HepG2 (cell line): ENCODE results near the gene KHDC1. TPM values are rescaled to one million over a fixed set of nuclear protein-coding genes. Genes with fewer than 3 reads are reported as not detected.

ENCODE experiments used
- ATAC-seq: fragments of 200-7000 bp; cut with Tn5 transposase; 3 replicates; pipeline ENCODE4 v1.9.1; 2020; ENCODE audit warnings: mild to moderate bottlenecking, moderate library complexity
- BruUV-seq: library from RNA; stranded (reverse); fragments of 400-500 nt; replicated peaks from 2 replicates; lab custom pipeline; 2021; lab: Mats Ljungman, UMichigan
- CTCF ChIA-PET: fragments of 300-600 bp; formaldehyde crosslinking; extraction: SDS; loops from one replicate; lab custom pipeline; 2021; ENCODE audit warnings: low total read pairs, inconsistent platforms, low intra/inter-chr PET ratio; lab: Yijun Ruan, JAX
- POLR2A ChIA-PET: fragments of 350-600 bp; sonication (Branson Sonifier 250); formaldehyde crosslinking; loops from one replicate; lab custom pipeline; 2020; ENCODE audit warnings: antibody characterized with exemption, inconsistent platforms; lab: Yijun Ruan, JAX
- DNase-seq: peaks from one replicate; pipeline ENCODE4 v3.0.0-alpha.2; 2015; ENCODE audit warnings: low spot score
- FAIRE-seq: peaks from 3 replicates; lab custom pipeline; 2011; peaks lifted over from hg19 to GRCh38; lab: Jason Lieb, UNC
- H2AFZ ChIP-seq: one replicate; pipeline ENCODE4 v1.6.1; 2011; ENCODE audit warnings: low read length, inconsistent platforms
- H3K27ac ChIP-seq: fragments of 300-600 bp; 3 replicates; pipeline ENCODE4 v1.8.0; 2011; ENCODE audit warnings: mixed run types, mild to moderate bottlenecking, mixed read lengths, low read length, inconsistent platforms; ENCODE audit not compliant: insufficient read depth; ENCODE audit errors: extremely low read length
- H3K27me3 ChIP-seq, 2 experiments: fragments of 200-600 bp in 1 of 2; 2 replicates in 1 of 2; 3 replicates in 1 of 2; pipeline versions ENCODE4 v1.6.0 to v1.8.0; 2011; ENCODE audit warnings: low read length in 2 of 2, mild to moderate bottlenecking in 2 of 2, moderate library complexity in 2 of 2, inconsistent platforms in 1 of 2; ENCODE audit not compliant: insufficient read depth in 2 of 2, control insufficient read depth in 1 of 2
- H3K36me3 ChIP-seq, 2 experiments: fragments of 200-600 bp in 1 of 2; replicated peaks in 1 of 2; 2 replicates in 1 of 2; 3 replicates in 1 of 2; pipeline versions ENCODE4 v1.5.1 to v1.8.0; 2011; ENCODE audit warnings: low read length in 2 of 2, inconsistent platforms in 1 of 2; ENCODE audit not compliant: insufficient read depth in 2 of 2, control insufficient read depth in 1 of 2
- H3K4me1 ChIP-seq: 2 replicates; pipeline ENCODE4 v1.5.1; 2012; ENCODE audit warnings: low read length, inconsistent platforms; ENCODE audit not compliant: insufficient read depth
- H3K4me2 ChIP-seq: 2 replicates; pipeline ENCODE4 v1.6.0; 2011; ENCODE audit warnings: low read depth, low read length, inconsistent platforms
- H3K4me3 ChIP-seq, 3 experiments: fragments of 200-600 bp in 1 of 3; sonication (generic), shearing (Covaris generic) in 1 of 3; replicated peaks in 1 of 3; 2 replicates each; pipeline ENCODE4 v1.5.1; 2011 to 2016; ENCODE audit warnings: low read length in 3 of 3, inconsistent platforms in 2 of 3, low read depth in 2 of 3, mild to moderate bottlenecking in 2 of 3, control low read depth in 1 of 3, mixed read lengths in 1 of 3; ENCODE audit not compliant: insufficient read depth in 1 of 3
- H3K79me2 ChIP-seq: one replicate; pipeline ENCODE4 v1.6.1; 2011; ENCODE audit warnings: low read length, inconsistent platforms; ENCODE audit not compliant: insufficient read depth
- H3K9ac ChIP-seq: 2 replicates; pipeline ENCODE4 v1.6.0; 2011; ENCODE audit warnings: mild to moderate bottlenecking, low read depth, low read length, inconsistent platforms; ENCODE audit not compliant: insufficient read depth
- H3K9me3 ChIP-seq: 2 replicates; pipeline ENCODE4 v1.5.1; 2012; ENCODE audit warnings: mild to moderate bottlenecking, low read length
- H4K20me1 ChIP-seq: 2 replicates; pipeline ENCODE4 v1.6.0; 2011; ENCODE audit warnings: inconsistent platforms, mild to moderate bottlenecking, low read length, moderate library complexity; ENCODE audit not compliant: insufficient read depth
- ELF3 ChIP-seq: IDR thresholded peaks from 2 replicates; pipeline ENCODE4 v1.6.1; 2016; ENCODE audit warnings: missing genetic modification reagents, missing compliant biosample characterization
- TSC22D2 ChIP-seq: sonication (generic); formaldehyde crosslinking; IDR thresholded peaks from 2 replicates; pipeline ENCODE4 v1.5.1; 2020; ENCODE audit warnings: missing genetic modification reagents, mild to moderate bottlenecking, borderline replicate concordance
- ZMAT3 ChIP-seq: sonication (generic); formaldehyde crosslinking; conservative IDR thresholded peaks from 2 replicates; pipeline ENCODE4 v1.7.0; 2021; ENCODE audit warnings: missing genetic modification reagents
- ZNF143 ChIP-seq: sonication (generic); formaldehyde crosslinking; IDR thresholded peaks from 2 replicates; pipeline ENCODE4 v1.4.0; 2020; ENCODE audit warnings: missing genetic modification reagents
- ZNF746 ChIP-seq: sonication (generic); formaldehyde crosslinking; IDR thresholded peaks from 2 replicates; pipeline ENCODE4 v1.8.0; 2022; ENCODE audit warnings: mild to moderate bottlenecking, missing genetic modification reagents
- WGBS: methylation state at CpG from one replicate; pipeline ENCODE4 v1.1.6; 2017; ENCODE audit warnings: low lambda C conversion rate; 5-methylcytosine and 5-hydroxymethylcytosine counted together
- in situ Hi-C: cut with HindIII; loops from 2 replicates; pipeline ENCODE4 v1.10.0; 2017; ENCODE audit warnings: low pct_unique_long_range_greater_than_20kb; ENCODE audit not compliant: extremely low pct_ligation_motif_present
- intact Hi-C: fragments of 100-400 bp; cut with micrococcal nuclease; formaldehyde crosslinking; loops from one replicate; pipeline ENCODE4 v1.10.0; 2022; ENCODE audit not compliant: unreplicated experiment
- polyA plus RNA-seq, 8 experiments: library from polyadenylated mRNA; depleted of rRNA in 3 of 8; stranded (reverse) in 7 of 8; unstranded in 1 of 8; fragments of >200 nt; fragmentation: Illumina TruSeq in 4 of 8; extraction: Trizol in 4 of 8; gene quantifications; 2 replicates each; pipeline versions ENCODE4 v1.2.1 to v1.2.3, GENCODE V29; 2011 to 2016; ENCODE audit warnings: low read depth in 4 of 8, missing spikeins in 1 of 8, mixed read lengths in 1 of 8; ENCODE audit not compliant: insufficient read depth in 1 of 8
- total RNA-seq, 5 experiments: library from RNA; depleted of rRNA; stranded (reverse); fragments of >200 nt; fragmentation: Illumina TruSeq; extraction: Trizol; gene quantifications; 2 replicates each; pipeline ENCODE4 v1.2.3, GENCODE V29; 2016; ENCODE audit warnings: low read depth in 1 of 5
- TF ChIP-seq, protein P1 (sequence below): sonication (generic); formaldehyde crosslinking; IDR thresholded peaks from 2 replicates; pipeline ENCODE4 v1.5.1; 2020; ENCODE audit warnings: mild to moderate bottlenecking, missing genetic modification reagents, borderline replicate concordance
- TF ChIP-seq, protein P2 (sequence below): sonication (generic); formaldehyde crosslinking; IDR thresholded peaks from 2 replicates; pipeline ENCODE4 v1.5.1; 2020; ENCODE audit warnings: mild to moderate bottlenecking, missing genetic modification reagents, moderate library complexity
- TF ChIP-seq, protein P3 (sequence below): sonication (generic); formaldehyde crosslinking; IDR thresholded peaks from 2 replicates; pipeline ENCODE4 v1.9.0; 2021; ENCODE audit warnings: missing genetic modification reagents, borderline replicate concordance

KHDC1 gene
- total and polyA plus RNA-seq, 2 of the 13 experiments (the other 11 are each of a cell fraction or from before 2014, with no cell fraction given), result not detected

DNA sequence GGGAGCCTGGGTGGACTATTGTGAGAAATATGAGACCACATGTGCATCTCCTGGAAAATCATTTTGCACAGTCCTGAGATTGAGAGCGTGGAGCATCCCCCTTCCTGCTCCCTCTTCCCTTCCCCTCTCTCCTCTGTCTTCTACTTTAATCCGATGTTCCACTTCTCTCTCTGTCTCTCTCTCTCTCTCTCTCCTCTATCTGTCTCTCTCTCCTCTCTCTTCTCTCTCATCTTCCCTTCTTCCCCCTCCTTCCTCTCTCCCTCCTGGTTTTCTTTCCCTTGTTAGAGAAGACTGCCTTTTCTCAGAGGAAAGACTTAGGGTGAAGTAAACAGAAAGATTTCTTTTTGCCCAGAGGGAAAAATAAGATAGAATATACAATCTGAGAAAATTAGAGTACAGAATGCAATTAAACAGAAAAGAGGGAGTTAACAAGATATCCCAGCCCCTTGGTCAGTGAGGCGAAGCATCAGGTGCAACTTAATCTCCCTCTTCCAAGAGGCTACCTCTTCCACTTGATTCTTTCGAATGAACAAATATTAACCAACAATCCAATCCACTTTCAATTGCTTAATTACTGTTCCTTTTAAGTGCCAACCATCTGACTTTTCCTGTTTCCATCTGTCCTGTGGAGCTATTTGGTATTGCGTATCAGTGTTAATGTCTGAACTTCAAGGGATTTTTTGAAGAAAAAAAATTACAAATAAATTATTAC is 14.6 kb downstream of the KHDC1 start:
- no peak overlapping the region for H3K27ac ChIP-seq
- in situ Hi-C loops, result no loop called here

More for the DNA sequence above, 14.6 kb downstream of the KHDC1 start:
- H2AFZ ChIP-seq, result no peak overlapping the region
- H4K20me1 ChIP-seq, result no peaks in the 10 kb centered on the region
- intact Hi-C loops, result no loop called here
- ATAC-seq (no peak), FAIRE-seq (no peak), DNase-seq (no peak)
- H3K9ac ChIP-seq, result no peak overlapping the region
- no peaks in the 10 kb centered on the region for H3K9me3 ChIP-seq
- H3K4me2 ChIP-seq, result no peak overlapping the region
- H3K27me3 ChIP-seq, result 0 out of 5 replicates have a peak, but pooled peaks cover 0 to 2% of the 10 kb centered on the region in 2 experiments
- 11% methylated on average over 5 of the region's 5 CpGs for WGBS
- H3K4me1 ChIP-seq, result no peaks in the 10 kb centered on the region
- H3K36me3 ChIP-seq, result no peaks in the 10 kb centered on the region
- POLR2A ChIA-PET, result no interaction called here
- CTCF ChIA-PET, result no interaction called here
- TF ChIP-seq ELF3 (CRISPR knock-in tag) (no peak), TSC22D2 (CRISPR knock-in tag) (no peak), ZNF746 (CRISPR knock-in tag) (no peak), ZNF143 (CRISPR knock-in tag) (no peak), ZMAT3 (CRISPR knock-in tag) (no peak)
- TF ChIP-seq, protein P1, sequence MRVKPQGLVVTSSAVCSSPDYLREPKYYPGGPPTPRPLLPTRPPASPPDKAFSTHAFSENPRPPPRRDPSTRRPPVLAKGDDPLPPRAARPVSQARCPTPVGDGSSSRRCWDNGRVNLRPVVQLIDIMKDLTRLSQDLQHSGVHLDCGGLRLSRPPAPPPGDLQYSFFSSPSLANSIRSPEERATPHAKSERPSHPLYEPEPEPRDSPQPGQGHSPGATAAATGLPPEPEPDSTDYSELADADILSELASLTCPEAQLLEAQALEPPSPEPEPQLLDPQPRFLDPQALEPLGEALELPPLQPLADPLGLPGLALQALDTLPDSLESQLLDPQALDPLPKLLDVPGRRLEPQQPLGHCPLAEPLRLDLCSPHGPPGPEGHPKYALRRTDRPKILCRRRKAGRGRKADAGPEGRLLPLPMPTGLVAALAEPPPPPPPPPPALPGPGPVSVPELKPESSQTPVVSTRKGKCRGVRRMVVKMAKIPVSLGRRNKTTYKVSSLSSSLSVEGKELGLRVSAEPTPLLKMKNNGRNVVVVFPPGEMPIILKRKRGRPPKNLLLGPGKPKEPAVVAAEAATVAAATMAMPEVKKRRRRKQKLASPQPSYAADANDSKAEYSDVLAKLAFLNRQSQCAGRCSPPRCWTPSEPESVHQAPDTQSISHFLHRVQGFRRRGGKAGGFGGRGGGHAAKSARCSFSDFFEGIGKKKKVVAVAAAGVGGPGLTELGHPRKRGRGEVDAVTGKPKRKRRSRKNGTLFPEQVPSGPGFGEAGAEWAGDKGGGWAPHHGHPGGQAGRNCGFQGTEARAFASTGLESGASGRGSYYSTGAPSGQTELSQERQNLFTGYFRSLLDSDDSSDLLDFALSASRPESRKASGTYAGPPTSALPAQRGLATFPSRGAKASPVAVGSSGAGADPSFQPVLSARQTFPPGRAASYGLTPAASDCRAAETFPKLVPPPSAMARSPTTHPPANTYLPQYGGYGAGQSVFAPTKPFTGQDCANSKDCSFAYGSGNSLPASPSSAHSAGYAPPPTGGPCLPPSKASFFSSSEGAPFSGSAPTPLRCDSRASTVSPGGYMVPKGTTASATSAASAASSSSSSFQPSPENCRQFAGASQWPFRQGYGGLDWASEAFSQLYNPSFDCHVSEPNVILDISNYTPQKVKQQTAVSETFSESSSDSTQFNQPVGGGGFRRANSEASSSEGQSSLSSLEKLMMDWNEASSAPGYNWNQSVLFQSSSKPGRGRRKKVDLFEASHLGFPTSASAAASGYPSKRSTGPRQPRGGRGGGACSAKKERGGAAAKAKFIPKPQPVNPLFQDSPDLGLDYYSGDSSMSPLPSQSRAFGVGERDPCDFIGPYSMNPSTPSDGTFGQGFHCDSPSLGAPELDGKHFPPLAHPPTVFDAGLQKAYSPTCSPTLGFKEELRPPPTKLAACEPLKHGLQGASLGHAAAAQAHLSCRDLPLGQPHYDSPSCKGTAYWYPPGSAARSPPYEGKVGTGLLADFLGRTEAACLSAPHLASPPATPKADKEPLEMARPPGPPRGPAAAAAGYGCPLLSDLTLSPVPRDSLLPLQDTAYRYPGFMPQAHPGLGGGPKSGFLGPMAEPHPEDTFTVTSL (CRISPR knock-in tag), result no peak
- TF ChIP-seq, protein P2, sequence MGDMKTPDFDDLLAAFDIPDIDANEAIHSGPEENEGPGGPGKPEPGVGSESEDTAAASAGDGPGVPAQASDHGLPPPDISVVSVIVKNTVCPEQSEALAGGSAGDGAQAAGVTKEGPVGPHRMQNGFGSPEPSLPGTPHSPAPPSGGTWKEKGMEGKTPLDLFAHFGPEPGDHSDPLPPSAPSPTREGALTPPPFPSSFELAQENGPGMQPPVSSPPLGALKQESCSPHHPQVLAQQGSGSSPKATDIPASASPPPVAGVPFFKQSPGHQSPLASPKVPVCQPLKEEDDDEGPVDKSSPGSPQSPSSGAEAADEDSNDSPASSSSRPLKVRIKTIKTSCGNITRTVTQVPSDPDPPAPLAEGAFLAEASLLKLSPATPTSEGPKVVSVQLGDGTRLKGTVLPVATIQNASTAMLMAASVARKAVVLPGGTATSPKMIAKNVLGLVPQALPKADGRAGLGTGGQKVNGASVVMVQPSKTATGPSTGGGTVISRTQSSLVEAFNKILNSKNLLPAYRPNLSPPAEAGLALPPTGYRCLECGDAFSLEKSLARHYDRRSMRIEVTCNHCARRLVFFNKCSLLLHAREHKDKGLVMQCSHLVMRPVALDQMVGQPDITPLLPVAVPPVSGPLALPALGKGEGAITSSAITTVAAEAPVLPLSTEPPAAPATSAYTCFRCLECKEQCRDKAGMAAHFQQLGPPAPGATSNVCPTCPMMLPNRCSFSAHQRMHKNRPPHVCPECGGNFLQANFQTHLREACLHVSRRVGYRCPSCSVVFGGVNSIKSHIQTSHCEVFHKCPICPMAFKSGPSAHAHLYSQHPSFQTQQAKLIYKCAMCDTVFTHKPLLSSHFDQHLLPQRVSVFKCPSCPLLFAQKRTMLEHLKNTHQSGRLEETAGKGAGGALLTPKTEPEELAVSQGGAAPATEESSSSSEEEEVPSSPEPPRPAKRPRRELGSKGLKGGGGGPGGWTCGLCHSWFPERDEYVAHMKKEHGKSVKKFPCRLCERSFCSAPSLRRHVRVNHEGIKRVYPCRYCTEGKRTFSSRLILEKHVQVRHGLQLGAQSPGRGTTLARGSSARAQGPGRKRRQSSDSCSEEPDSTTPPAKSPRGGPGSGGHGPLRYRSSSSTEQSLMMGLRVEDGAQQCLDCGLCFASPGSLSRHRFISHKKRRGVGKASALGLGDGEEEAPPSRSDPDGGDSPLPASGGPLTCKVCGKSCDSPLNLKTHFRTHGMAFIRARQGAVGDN (CRISPR knock-in tag), result no peak
- TF ChIP-seq, protein P3, sequence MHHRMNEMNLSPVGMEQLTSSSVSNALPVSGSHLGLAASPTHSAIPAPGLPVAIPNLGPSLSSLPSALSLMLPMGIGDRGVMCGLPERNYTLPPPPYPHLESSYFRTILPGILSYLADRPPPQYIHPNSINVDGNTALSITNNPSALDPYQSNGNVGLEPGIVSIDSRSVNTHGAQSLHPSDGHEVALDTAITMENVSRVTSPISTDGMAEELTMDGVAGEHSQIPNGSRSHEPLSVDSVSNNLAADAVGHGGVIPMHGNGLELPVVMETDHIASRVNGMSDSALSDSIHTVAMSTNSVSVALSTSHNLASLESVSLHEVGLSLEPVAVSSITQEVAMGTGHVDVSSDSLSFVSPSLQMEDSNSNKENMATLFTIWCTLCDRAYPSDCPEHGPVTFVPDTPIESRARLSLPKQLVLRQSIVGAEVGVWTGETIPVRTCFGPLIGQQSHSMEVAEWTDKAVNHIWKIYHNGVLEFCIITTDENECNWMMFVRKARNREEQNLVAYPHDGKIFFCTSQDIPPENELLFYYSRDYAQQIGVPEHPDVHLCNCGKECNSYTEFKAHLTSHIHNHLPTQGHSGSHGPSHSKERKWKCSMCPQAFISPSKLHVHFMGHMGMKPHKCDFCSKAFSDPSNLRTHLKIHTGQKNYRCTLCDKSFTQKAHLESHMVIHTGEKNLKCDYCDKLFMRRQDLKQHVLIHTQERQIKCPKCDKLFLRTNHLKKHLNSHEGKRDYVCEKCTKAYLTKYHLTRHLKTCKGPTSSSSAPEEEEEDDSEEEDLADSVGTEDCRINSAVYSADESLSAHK (CRISPR knock-in tag), result no peak
- no peaks in the 10 kb centered on the region for H3K79me2 ChIP-seq
- H3K4me3 ChIP-seq, result no peak overlapping the region
- BruUV-seq, result no TSS peak
